NCI-H128 (cell line): ENCODE results near the gene RTL9.
"Not testable (repeated sequence)": the region's sequence is repeated elsewhere in the genome, so short reads cannot be mapped to it uniquely, and the experiment has no call there.

ENCODE experiments used
- DNase-seq: peaks from one replicate; lab custom pipeline; 2025; ENCODE audit not compliant: unreplicated experiment; lab: John Stamatoyannopoulos, UW

The RTL9 gene

DNA sequence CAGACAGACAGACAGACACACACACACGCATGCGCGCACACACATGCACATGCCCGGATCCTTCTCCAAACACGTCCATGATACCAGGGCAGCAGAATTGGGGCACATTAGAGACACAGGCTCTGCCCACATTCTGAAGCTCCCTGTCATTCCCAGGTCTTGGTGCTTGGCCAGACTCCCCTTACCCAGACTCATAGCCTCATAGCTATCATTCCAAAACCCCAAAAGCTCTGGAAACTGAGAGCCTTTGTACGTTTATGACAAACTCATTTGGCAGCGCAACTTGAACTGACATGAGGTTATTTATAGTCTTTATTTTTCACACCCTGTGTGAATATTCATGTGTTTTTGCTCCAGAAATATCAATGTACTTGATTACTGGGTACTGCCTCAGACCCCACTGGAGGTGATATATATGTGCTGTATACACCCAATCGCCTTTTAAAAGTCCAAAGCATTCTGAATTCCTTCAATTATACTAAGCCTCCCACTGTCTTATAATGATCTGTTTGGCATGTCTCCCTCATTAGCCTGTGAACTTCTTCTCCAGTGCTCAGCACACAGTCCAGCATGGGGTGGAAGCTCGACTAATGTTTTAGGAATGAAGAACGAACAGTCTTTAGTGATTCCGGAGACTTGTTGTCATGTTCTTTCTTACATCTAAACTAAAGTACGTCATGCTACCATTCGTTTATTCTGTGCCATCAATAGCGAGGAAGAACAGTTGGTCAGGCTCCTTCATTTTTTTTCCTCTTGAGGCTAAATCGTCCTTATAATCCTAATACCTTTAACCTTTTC, 45.0 kb downstream of the RTL9 start:
- DNase-seq, result no peak

DNA sequence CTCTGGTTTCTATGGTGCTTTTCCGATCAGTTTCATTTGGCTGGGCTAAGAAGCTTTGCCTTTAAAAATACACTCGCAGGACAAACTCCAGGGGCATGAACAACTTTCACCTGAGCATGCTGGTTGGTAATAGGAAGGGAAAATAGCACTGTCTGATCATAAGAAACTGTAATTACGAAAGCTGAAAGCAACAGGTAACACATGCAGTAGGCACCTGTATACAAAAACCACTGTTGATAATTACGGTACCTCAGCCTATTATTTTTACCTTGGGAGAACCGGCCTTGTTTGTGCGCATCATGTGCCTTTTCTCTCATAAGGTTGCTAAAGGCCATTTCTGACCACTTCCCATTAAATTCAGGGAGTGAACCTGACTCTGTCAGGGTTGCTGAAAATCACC, 45.7 kb downstream of the RTL9 start:
- no peak for DNase-seq

DNA sequence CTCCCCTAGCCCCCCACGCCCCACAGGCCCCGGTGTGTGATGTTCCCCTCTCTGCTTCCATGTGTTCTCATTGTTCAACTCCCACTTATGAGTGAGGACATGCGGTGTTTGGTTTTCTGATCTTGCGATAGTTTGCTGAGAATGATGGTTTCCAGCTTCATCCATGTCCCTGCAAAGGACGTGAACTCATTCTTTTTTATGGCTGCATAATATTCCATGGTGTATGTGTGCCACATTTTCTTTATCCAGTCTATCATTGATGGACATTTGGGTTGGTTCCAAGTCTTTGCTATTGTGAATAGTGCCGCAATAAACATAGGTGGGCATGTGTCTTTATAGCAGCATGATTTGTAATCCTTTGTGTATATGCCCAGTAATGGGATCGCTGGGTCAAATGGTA, 47.6 kb downstream of the RTL9 start:
- not testable (repeated sequence) for DNase-seq

DNA sequence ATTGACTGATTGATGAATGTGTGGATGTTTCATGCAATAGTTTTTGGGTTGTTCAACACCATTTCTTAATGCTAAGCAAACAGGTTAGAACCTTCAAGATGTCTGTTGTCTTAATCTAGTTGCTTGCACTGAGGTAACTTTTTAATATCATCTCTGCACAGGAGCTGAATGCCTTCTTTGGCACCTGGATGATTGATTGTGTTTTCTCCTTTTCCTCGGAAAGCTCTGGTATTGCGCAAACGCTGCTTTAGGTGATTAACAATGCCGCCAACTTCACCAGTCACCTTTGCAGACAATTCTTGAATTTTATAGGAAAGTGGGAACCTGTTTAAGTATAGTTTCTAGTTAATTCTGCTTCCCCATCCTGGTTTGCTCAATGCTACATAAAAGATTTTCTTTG, 48.2 kb downstream of the RTL9 start:
- DNase-seq, result no peak

DNA sequence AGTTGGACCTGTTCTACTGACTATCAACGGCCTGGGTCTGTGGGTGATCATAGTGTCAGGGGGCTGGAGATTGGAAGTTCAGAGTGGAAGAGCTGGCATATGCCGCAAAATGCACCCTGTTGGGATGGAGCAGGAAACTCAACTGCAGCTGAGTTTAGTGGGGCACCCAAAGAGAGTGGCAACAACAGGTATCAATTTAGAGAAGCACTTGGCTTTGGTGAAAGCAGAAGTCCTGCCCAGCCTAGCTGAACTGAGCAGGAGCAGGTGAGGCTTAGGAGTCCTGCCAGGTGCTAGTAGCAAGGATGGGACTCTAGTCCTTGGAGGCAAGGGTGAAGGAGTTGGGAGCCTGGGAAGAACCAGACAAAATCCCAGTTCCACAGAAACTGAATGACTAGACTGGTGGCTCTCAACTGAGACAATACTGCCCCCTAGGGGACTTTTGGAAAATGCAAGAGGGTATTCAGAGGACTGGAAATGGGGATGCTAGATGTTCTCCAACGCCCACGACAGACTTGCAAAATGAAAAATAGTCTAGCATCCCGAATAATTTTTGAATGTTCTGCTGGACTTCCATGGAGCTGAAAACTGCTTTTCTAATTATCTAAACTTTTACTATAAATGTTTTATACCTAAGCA, 49.4 kb downstream of the RTL9 start:
- DNase-seq, result peak; percentile 45
